Kidney epithelial cell (primary cell): ENCODE results near the gene RPS6KA2. TPM values are rescaled to one million over a fixed set of nuclear protein-coding genes. Genes with fewer than 3 reads are reported as not detected.

Experiments
- DNase-seq: peaks from one replicate; pipeline ENCODE4 v3.0.0-alpha.2; 2010; ENCODE audit warnings: low read depth
- H3K27me3 ChIP-seq: 2 replicates; pipeline ENCODE4 v1.6.0; 2011; ENCODE audit warnings: low read length; ENCODE audit not compliant: control insufficient read depth, insufficient read depth
- H3K36me3 ChIP-seq: 2 replicates; pipeline ENCODE4 v1.5.1; 2011; ENCODE audit warnings: low read length; ENCODE audit not compliant: control insufficient read depth, insufficient read depth
- H3K4me3 ChIP-seq: 2 replicates; pipeline ENCODE4 v1.5.1; 2011; ENCODE audit warnings: low read depth, mild to moderate bottlenecking, control low read depth, low read length
- total RNA-seq: library from RNA; depleted of rRNA; stranded (reverse); fragments of >200 nt; gene quantifications from 2 replicates; pipeline ENCODE4 v1.2.3, GENCODE V29; 2015
- TF ChIP-seq, protein P1 (sequence below): IDR thresholded peaks from 2 replicates; pipeline ENCODE4 v1.5.1; 2011; ENCODE audit warnings: mild to moderate bottlenecking, moderate library complexity, low read length, control low read depth, inconsistent platforms; ENCODE audit not compliant: insufficient read depth, poor library complexity, severe bottlenecking

The RPS6KA2 gene
- total RNA-seq, 1 donor from 2014 or later = 51.9 TPM

DNA sequence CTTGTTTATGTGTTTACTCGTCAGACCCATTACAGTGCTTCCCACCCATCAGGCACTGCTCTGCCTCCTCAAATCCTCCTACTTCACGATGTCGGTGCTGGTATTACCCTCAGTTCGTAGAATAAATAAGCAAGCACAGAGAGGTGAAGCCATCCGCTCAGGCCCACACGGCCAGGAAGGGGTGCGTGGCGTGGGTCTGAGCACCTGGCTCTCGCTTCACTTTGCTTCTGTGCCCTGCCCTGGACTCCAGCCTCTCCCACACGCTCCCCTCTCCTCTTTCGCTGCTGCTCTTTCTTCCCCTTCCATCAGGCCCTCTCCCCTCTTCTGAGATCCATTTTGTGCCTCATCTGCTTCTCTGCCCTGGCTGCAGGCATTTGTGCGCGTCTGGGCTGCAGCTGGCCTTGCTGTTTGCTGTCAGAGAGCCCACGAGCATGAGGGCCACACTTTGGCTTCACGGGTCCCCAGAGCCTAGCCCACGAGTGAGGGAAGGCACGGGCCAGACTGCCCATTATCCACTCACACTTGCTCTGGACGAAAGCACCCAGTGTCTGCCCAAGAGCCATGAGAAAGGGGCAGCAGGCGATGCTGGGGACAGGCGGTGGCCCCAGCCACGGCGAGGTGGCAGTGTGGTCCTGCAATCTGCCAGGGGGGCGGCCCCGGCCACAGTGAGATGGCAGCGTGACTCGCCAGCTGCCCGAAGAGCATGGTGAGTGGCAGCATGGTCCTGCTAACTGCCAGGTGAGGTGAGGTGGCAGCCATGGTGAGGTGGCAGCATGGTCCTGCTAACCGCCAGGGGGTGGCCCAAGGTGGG, 148.1 kb downstream of the RPS6KA2 start:
- Histone ChIP-seq H3K36me3 (no peaks in the 10 kb centered on the region), H3K4me3 (no peak overlapping the region), H3K27me3 (no peaks in the 10 kb centered on the region)
- TF ChIP-seq, protein P1, sequence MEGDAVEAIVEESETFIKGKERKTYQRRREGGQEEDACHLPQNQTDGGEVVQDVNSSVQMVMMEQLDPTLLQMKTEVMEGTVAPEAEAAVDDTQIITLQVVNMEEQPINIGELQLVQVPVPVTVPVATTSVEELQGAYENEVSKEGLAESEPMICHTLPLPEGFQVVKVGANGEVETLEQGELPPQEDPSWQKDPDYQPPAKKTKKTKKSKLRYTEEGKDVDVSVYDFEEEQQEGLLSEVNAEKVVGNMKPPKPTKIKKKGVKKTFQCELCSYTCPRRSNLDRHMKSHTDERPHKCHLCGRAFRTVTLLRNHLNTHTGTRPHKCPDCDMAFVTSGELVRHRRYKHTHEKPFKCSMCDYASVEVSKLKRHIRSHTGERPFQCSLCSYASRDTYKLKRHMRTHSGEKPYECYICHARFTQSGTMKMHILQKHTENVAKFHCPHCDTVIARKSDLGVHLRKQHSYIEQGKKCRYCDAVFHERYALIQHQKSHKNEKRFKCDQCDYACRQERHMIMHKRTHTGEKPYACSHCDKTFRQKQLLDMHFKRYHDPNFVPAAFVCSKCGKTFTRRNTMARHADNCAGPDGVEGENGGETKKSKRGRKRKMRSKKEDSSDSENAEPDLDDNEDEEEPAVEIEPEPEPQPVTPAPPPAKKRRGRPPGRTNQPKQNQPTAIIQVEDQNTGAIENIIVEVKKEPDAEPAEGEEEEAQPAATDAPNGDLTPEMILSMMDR = no peak
- no peak for DNase-seq

DNA sequence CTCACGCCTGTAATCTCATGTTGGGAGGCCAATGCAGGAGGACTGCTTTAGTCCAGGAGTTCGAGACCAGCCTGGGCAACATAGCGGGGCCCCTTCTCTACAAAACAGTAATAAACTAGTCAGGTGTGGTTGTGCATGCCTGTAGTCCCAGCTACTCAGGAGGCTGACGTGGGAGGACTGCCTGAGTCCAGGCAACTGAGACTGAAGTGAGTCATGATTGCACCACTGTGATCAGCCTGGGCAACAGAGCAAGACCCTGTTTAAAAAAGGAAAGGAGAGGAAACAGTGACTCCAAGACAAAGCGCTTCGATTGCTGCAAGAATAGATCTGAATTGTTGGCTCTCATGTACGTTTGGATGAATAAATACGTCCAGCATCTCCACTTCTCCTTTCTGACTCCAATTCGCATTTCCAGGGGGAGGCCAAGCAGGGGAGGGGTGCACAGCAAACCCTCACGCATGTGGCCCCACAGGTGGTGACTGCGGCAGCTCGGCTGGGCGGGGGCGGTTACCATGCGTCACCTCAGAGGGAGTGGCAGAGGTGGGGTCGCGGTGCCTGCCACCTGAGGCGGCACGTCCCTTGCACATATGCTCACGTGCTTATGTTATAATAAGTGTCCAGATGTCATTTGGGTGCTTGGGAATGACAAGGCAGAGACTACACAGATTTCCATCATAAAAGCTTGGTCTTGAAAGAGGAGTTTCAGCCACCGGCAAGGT, 149.2 kb downstream of the RPS6KA2 start:
- H3K36me3 ChIP-seq = no peaks in the 10 kb centered on the region

GRCh38 chr6:166476634-166477215, 150.3 kb downstream of the RPS6KA2 start:
- no peaks in the 10 kb centered on the region for H3K27me3 ChIP-seq
- no peak overlapping the region for H3K4me3 ChIP-seq
- DNase-seq = no peak
- no peaks in the 10 kb centered on the region for H3K36me3 ChIP-seq
- TF ChIP-seq, protein P1 = no peak

More for the DNA sequence above, 149.2 kb downstream of the RPS6KA2 start:
- Histone ChIP-seq H3K27me3 (no peaks in the 10 kb centered on the region), H3K4me3 (no peak overlapping the region)
- no peak for DNase-seq
- TF ChIP-seq, protein P1 = no peak

GRCh38 chr6:166476061-166476591, 150.9 kb downstream of the RPS6KA2 start:
- no peak overlapping the region for H3K4me3 ChIP-seq
- no peak for DNase-seq
- TF ChIP-seq, protein P1 = no peak
- no peaks in the 10 kb centered on the region for H3K27me3 ChIP-seq
- H3K36me3 ChIP-seq = no peaks in the 10 kb centered on the region

DNA sequence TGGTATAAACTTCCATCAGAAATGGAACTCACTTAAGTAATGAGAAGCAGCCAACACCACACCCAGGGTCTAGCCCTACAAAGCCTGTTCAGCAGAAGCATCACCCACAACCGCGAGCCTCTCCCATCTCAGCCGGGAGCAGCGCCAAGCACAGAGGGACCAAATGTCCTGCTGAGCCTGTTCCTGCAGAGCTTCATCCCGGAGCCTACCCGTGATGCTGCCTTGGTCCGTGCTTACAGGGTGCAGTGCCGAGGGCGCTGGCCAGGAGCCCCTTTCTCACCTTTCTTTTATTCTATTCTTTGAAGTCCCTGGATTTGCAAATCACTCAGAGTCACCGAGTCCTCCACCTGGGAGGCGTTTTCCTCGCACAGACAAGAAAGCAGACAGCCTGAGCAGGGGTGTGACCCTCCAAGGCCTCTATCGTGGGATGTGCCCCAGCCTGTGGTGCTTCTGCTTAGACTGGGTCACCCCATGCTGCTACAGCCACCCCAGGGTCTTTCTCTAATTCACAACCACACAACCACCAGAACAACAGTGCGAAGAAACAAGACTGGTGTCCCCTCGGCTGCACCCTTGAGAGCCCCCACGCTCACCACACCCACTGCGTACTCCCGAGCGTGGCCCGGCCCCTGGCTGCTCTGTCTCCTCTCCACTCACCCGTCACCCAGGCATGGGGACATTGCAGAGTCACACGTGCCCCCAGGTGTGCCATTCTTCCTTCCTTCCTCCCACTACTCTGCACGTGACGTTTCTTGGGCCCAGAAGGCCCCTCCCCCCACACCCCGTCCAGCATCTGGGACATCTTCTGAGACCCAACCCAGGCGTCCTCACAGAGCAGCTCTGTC, 152.1 kb downstream of the RPS6KA2 start:
- TF ChIP-seq, protein P1 = no peak

More for the DNA sequence above, 152.1 kb downstream of the RPS6KA2 start:
- Histone ChIP-seq H3K4me3 (no peak overlapping the region), H3K27me3 (no peaks in the 10 kb centered on the region), H3K36me3 (no peaks in the 10 kb centered on the region)
- DNase-seq = no peak
